ENCODE data around the gene LMCD1.
A peak's percentile ranks its signal among the peaks of the same experiment; 100 is the strongest.

Gene LMCD1

GRCh38 chr3:8538223-8538622 lies 36.6 kb downstream of the LMCD1 start:
- no peak for DNase-seq

GRCh38 chr3:8538913-8539312 lies 37.3 kb downstream of the LMCD1 start:
- DNase-seq: peak; percentile 47

- peak; percentile 67 for DNase-seq
Measured at GRCh38 chr3:8539419-8539818, 37.8 kb downstream of the LMCD1 start.

- no peak for DNase-seq
Measured at GRCh38 chr3:8540456-8540855, 38.8 kb downstream of the LMCD1 start.

- no peak for DNase-seq
Measured at GRCh38 chr3:8541486-8541885, 39.9 kb downstream of the LMCD1 start.

GRCh38 chr3:8542190-8543135 lies 40.8 kb downstream of the LMCD1 start:
- DNase-seq: no peak

- DNase-seq: no peak
Measured at GRCh38 chr3:8546609-8547008, 45.0 kb downstream of the LMCD1 start.

GRCh38 chr3:8548502-8549275 lies 47.1 kb downstream of the LMCD1 start:
- no peak for DNase-seq

GRCh38 chr3:8549354-8549753 lies 47.7 kb downstream of the LMCD1 start:
- no peak for DNase-seq

GRCh38 chr3:8550611-8551010 lies 49.0 kb downstream of the LMCD1 start:
- no peak for DNase-seq

- DNase-seq: no peak
Measured at GRCh38 chr3:8552223-8552762, 50.7 kb downstream of the LMCD1 start.

- no peak for DNase-seq
Measured at GRCh38 chr3:8553405-8553804, 51.8 kb downstream of the LMCD1 start.

- DNase-seq: no peak
Measured at GRCh38 chr3:8554696-8555095, 53.1 kb downstream of the LMCD1 start.

- DNase-seq: peak; percentile 86
Measured at GRCh38 chr3:8555113-8555661, 53.6 kb downstream of the LMCD1 start.

- peak; percentile 25 for DNase-seq
Measured at GRCh38 chr3:8555725-8556472, 54.3 kb downstream of the LMCD1 start.

GRCh38 chr3:8556473-8556869 lies 54.8 kb downstream of the LMCD1 start:
- no peak for DNase-seq

- DNase-seq: no peak
Measured at GRCh38 chr3:8557298-8557697, 55.7 kb downstream of the LMCD1 start.

- DNase-seq: no peak
Measured at GRCh38 chr3:8558645-8559044, 57.0 kb downstream of the LMCD1 start.

GRCh38 chr3:8559351-8559750 lies 57.7 kb downstream of the LMCD1 start:
- no peak for DNase-seq

GRCh38 chr3:8560366-8561007 lies 58.9 kb downstream of the LMCD1 start:
- peak; percentile 93 for DNase-seq

GRCh38 chr3:8561370-8561769 lies 59.7 kb downstream of the LMCD1 start:
- no peak for DNase-seq

- DNase-seq: no peak
Measured at GRCh38 chr3:8562081-8562595, 60.5 kb downstream of the LMCD1 start.
